ENCODE data around the gene UMODL1.

The UMODL1 gene

GRCh38 chr21:42102991-42103390 lies 31.9 kb downstream of the UMODL1 start:
- no peak for DNase-seq (ENCODE audit: low read depth)
- TF ChIP-seq CTCF (conservative IDR thresholded peaks at IDR 0.05; ENCODE audit: low read depth, low read length), result no peak
- no peak overlapping the region for H3K4me3 ChIP-seq (ENCODE audit: low read length)

GRCh38 chr21:42103843-42104242 lies 32.7 kb downstream of the UMODL1 start:
- no peak for DNase-seq (ENCODE audit: low read depth)
- TF ChIP-seq CTCF (conservative IDR thresholded peaks at IDR 0.05; ENCODE audit: low read depth, low read length), result no peak
- no peak overlapping the region for H3K4me3 ChIP-seq (ENCODE audit: low read length)

GRCh38 chr21:42105476-42106315 lies 34.6 kb downstream of the UMODL1 start:
- no peak for DNase-seq (ENCODE audit: low read depth)
- no peak overlapping the region for H3K4me3 ChIP-seq (ENCODE audit: low read length)
- TF ChIP-seq CTCF (conservative IDR thresholded peaks at IDR 0.05; ENCODE audit: low read depth, low read length), result no peak

GRCh38 chr21:42106425-42106824 lies 35.3 kb downstream of the UMODL1 start:
- DNase-seq (ENCODE audit: low read depth), result no peak
- TF ChIP-seq CTCF (conservative IDR thresholded peaks at IDR 0.05; ENCODE audit: low read depth, low read length), result no peak
- no peak overlapping the region for H3K4me3 ChIP-seq (ENCODE audit: low read length)

- no peak overlapping the region for H3K4me3 ChIP-seq (ENCODE audit: low read length)
- DNase-seq (ENCODE audit: low read depth), result no peak
- peak; percentile 14 for TF ChIP-seq CTCF (conservative IDR thresholded peaks at IDR 0.05; ENCODE audit: low read depth, low read length)
Measured at GRCh38 chr21:42107177-42107880, 36.2 kb downstream of the UMODL1 start.

GRCh38 chr21:42107881-42108553 lies 36.9 kb downstream of the UMODL1 start:
- no peak for DNase-seq (ENCODE audit: low read depth)
- TF ChIP-seq CTCF (conservative IDR thresholded peaks at IDR 0.05; ENCODE audit: low read depth, low read length), result peak; percentile 89
- no peak overlapping the region for H3K4me3 ChIP-seq (ENCODE audit: low read length)
